IMR-90 (cell line): Measurements from ENCODE around the gene RALGPS1. TPM values are rescaled to one million over a fixed set of nuclear protein-coding genes. Genes with fewer than 3 reads are reported as not detected.

Experiments used
- ATAC-seq: fragments of 200-7000 bp; cut with Tn5 transposase; 2 replicates; pipeline ENCODE4 v1.9.1; 2020; ENCODE audit warnings: low read depth, mild to moderate bottlenecking, moderate library complexity
- BruUV-seq: library from RNA; stranded (reverse); fragments of 400-500 nt; replicated peaks from 2 replicates; lab custom pipeline; 2021; lab: Mats Ljungman, UMichigan
- CTCF ChIA-PET: fragments of 300-600 bp; formaldehyde crosslinking; extraction: SDS; loops from one replicate; lab custom pipeline; 2021; ENCODE audit warnings: antibody characterized with exemption; lab: Yijun Ruan, JAX
- POLR2A ChIA-PET: fragments of 300-600 bp; sonication (Branson Sonifier 250); formaldehyde crosslinking; loops from one replicate; lab custom pipeline; 2022; ENCODE audit warnings: antibody characterized with exemption; ENCODE audit not compliant: unreplicated experiment; lab: Charles Lee
- DNase-seq: peaks from one replicate; pipeline ENCODE4 v3.0.0; 2013
- H2AFZ ChIP-seq: replicated peaks from 2 replicates; pipeline ENCODE3; 2013; ENCODE audit warnings: low read length, mild to moderate bottlenecking; ENCODE audit not compliant: poor library complexity
- H2AK5ac ChIP-seq: 2 replicates; pipeline ENCODE4 v1.6.1; 2013; ENCODE audit warnings: low read depth, low read length, inconsistent platforms
- H2AK9ac ChIP-seq: replicated peaks from 2 replicates; pipeline ENCODE3; 2013; ENCODE audit warnings: mild to moderate bottlenecking, low read depth, low read length, moderate library complexity; ENCODE audit not compliant: poor library complexity
- H2BK120ac ChIP-seq: 2 replicates; pipeline ENCODE4 v1.6.1; 2013; ENCODE audit warnings: low read depth, low read length, inconsistent platforms
- H2BK15ac ChIP-seq: 3 replicates; pipeline ENCODE4 v1.6.1; 2013; ENCODE audit warnings: low read depth, low read length, inconsistent platforms
- H2BK20ac ChIP-seq: 2 replicates; pipeline ENCODE4 v1.6.1; 2013; ENCODE audit warnings: low read depth, mild to moderate bottlenecking, inconsistent platforms, low read length, moderate library complexity
- H2BK5ac ChIP-seq: 2 replicates; pipeline ENCODE4 v1.6.1; 2013; ENCODE audit warnings: mild to moderate bottlenecking, low read depth, low read length, inconsistent platforms; ENCODE audit not compliant: poor library complexity, severe bottlenecking
- H3K14ac ChIP-seq: replicated peaks from 2 replicates; pipeline ENCODE4 v1.6.1; 2013; ENCODE audit warnings: low read depth, low read length, inconsistent platforms
- H3K18ac ChIP-seq: 2 replicates; pipeline ENCODE4 v1.6.1; 2013; ENCODE audit warnings: low read depth, low read length, control low read depth
- H3K23ac ChIP-seq: 2 replicates; pipeline ENCODE4 v1.6.1; 2013; ENCODE audit warnings: low read depth, low read length, inconsistent platforms
- H3K27ac ChIP-seq: 2 replicates; pipeline ENCODE4 v1.5.1; 2013; ENCODE audit warnings: mild to moderate bottlenecking, control low read depth, low read length; ENCODE audit not compliant: insufficient read depth
- H3K27me3 ChIP-seq: 2 replicates; pipeline ENCODE4 v1.6.1; 2013; ENCODE audit warnings: low read length; ENCODE audit not compliant: control insufficient read depth, insufficient read depth
- H3K36me3 ChIP-seq: 2 replicates; pipeline ENCODE4 v1.6.1; 2013; ENCODE audit warnings: low read length, mixed read lengths; ENCODE audit not compliant: control insufficient read depth, insufficient read depth
- H3K4ac ChIP-seq: 2 replicates; pipeline ENCODE4 v1.6.1; 2013; ENCODE audit warnings: low read depth, low read length, inconsistent platforms
- H3K4me1 ChIP-seq: 2 replicates; pipeline ENCODE4 v1.6.1; 2013; ENCODE audit warnings: low read length, mixed read lengths; ENCODE audit not compliant: control insufficient read depth, insufficient read depth
- H3K4me2 ChIP-seq: 2 replicates; pipeline ENCODE4 v1.6.1; 2013; ENCODE audit warnings: low read depth, mild to moderate bottlenecking, control low read depth, low read length, moderate library complexity
- H3K4me3 ChIP-seq: 2 replicates; pipeline ENCODE4 v1.5.1; 2013; ENCODE audit warnings: low read depth, mild to moderate bottlenecking, control low read depth, low read length, moderate library complexity; ENCODE audit not compliant: insufficient read depth
- H3K56ac ChIP-seq: 2 replicates; pipeline ENCODE4 v1.6.1; 2013; ENCODE audit warnings: low read length, inconsistent platforms; ENCODE audit not compliant: insufficient read depth; ENCODE audit errors: extremely low read depth
- H3K79me1 ChIP-seq, 2 experiments: 2 replicates each; pipeline ENCODE4 v1.6.1; 2013; ENCODE audit warnings: low read length in 2 of 2, inconsistent platforms in 1 of 2, low read depth in 1 of 2
- H3K9ac ChIP-seq: 2 replicates; pipeline ENCODE4 v1.6.1; 2013; ENCODE audit warnings: low read depth, low read length, control low read depth
- H3K9me1 ChIP-seq: 2 replicates; pipeline ENCODE4 v1.6.1; 2013; ENCODE audit warnings: low read length, inconsistent platforms; ENCODE audit not compliant: insufficient read depth
- H3K9me3 ChIP-seq: 2 replicates; pipeline ENCODE4 v1.6.1; 2013; ENCODE audit warnings: low read length; ENCODE audit not compliant: control insufficient read depth, insufficient read depth
- H4K20me1 ChIP-seq: 2 replicates; pipeline ENCODE4 v1.6.1; 2013; ENCODE audit warnings: low read length, inconsistent platforms; ENCODE audit not compliant: insufficient read depth
- H4K5ac ChIP-seq: 2 replicates; pipeline ENCODE4 v1.6.1; 2013; ENCODE audit warnings: mild to moderate bottlenecking, low read depth, low read length, control low read depth
- H4K8ac ChIP-seq, 2 experiments: 2 replicates each; pipeline ENCODE4 v1.6.1; 2013; ENCODE audit warnings: low read depth in 2 of 2, low read length in 2 of 2, control low read depth in 1 of 2, inconsistent platforms in 1 of 2
- H4K91ac ChIP-seq: 2 replicates; pipeline ENCODE4 v1.6.1; 2013; ENCODE audit warnings: low read depth, low read length, inconsistent platforms; ENCODE audit not compliant: insufficient read depth
- CEBPB ChIP-seq: IDR thresholded peaks from 2 replicates; pipeline ENCODE4 v1.6.1; 2012; ENCODE audit warnings: low read depth, low read length, improper control_type of control experiment
- RFX5 ChIP-seq: IDR thresholded peaks from 2 replicates; pipeline ENCODE4 v1.8.0; 2012; ENCODE audit warnings: low read depth, mild to moderate bottlenecking, low read length, moderate library complexity
- WGBS, 2 experiments: methylation state at CpG; one replicate each; pipeline versions ENCODE4 v1.1.5 to v1.1.7; 2013; ENCODE audit warnings: missing lambda C conversion rate in 2 of 2; ENCODE audit not compliant: insufficient read length in 1 of 2; ENCODE audit errors: extremely low coverage in 2 of 2; 5-methylcytosine and 5-hydroxymethylcytosine counted together
- dilution Hi-C: fragments of 300-500 bp; cut with HindIII; formaldehyde crosslinking; loops from one replicate; pipeline ENCODE4 v1.14.3; 2018; ENCODE audit warnings: low sequenced_read_pairs; ENCODE audit not compliant: unreplicated experiment
- in situ Hi-C: fragments of 300-500 bp; cut with MboI; formaldehyde crosslinking; loops from 3 replicates; pipeline ENCODE4 v1.14.3; 2019; ENCODE audit warnings: low sequenced_read_pairs, inconsistent platforms, mixed read lengths
- intact Hi-C: fragments of 100-400 bp; cut with micrococcal nuclease; formaldehyde crosslinking; loops from 2 replicates; pipeline ENCODE4 v1.10.0; 2022
- polyA plus RNA-seq, 3 experiments: library from polyadenylated mRNA; depleted of rRNA; stranded (reverse); fragments of >200 nt; gene quantifications; 2 replicates each; pipeline ENCODE4 v1.2.3, GENCODE V29; 2012; ENCODE audit warnings: low replicate concordance in 1 of 3
- total RNA-seq: library from RNA; depleted of rRNA; stranded (reverse); fragments of >200 nt; gene quantifications from 2 replicates; pipeline ENCODE4 v1.2.3, GENCODE V29; 2012

Gene RALGPS1
- total and polyA plus RNA-seq, 2 of the 4 experiments (the other 2 are of a cell fraction) = 0.90 to 2.8 TPM

DNA sequence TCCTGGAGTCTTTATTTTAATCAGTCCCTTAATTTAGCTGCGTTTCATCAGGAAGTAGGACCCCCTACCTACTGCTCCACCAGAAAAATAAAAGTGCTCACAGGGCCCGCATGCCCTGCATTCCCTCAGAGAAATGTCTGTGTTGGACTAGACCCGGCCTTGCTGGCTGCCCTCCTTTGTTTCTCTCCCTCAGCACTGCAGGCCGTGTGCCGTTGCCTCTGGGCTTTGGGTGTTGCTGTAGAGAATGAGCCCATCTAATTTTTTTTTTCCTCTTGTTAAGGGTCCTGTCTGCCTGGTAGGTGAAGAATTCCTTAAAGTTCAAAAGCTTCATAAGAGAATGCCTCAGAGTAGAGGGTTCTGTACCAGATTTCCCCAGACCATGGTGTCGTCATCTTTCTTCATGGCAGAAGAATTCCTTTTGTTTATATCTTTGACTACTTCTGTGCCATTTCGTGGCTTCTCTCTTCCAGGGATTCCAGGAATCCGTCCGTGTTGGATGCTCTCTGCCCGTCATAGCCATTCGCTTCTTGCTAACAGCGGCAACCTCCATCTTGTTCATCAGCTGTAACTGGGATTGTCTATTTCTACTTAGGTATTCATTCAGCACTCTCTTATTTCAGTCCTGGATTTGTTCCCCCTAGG, 257.6 kb downstream of the RALGPS1 start:
- dilution Hi-C loops (no loop called here), intact Hi-C loops (no loop called here), in situ Hi-C loops (no loop called here)
- POLR2A ChIA-PET = interaction anchor here (0.8 kb wide), 1 partner anchor 13 kb away, joined by 3 read pairs; no protein-coding TSS in a partner anchor
- Histone ChIP-seq H3K36me3 (no peaks in the 10 kb centered on the region), H3K4me1 (peaks cover 6% of the 10 kb centered on the region), H3K4me3 (no peak overlapping the region), H3K27ac (peak overlapping the region; percentile 82; the same call in 1 of the 2 replicates), H3K9ac (no peak overlapping the region), H3K4ac (peak overlapping the region; percentile 50; the same call in 1 of the 2 replicates), H4K5ac (no peak overlapping the region), H3K4me2 (0 out of 2 replicates have a peak overlapping the region, but pooled peaks have one; percentile 20), H4K91ac (peak overlapping the region; percentile 67), H2BK5ac (peak overlapping the region; percentile 37), H2AK9ac (peak overlapping the region; percentile 47), H4K20me1 (no peaks in the 10 kb centered on the region), H2BK15ac (peak overlapping the region; percentile 1; the same call in 1 of the 3 replicates), H3K18ac (peak overlapping the region; percentile 50), H2BK20ac (peak overlapping the region; percentile 69), H3K27me3 (no peaks in the 10 kb centered on the region), H3K14ac (peak overlapping the region; percentile 34; the same call in 1 of the 2 replicates), H3K56ac (0 out of 2 replicates have a peak overlapping the region, but pooled peaks have one; percentile 7), H2AK5ac (peak overlapping the region; percentile 25; the same call in 1 of the 2 replicates), H3K79me1 (no peaks in the 10 kb centered on the region), H2AFZ (no peak overlapping the region), H3K23ac (peak overlapping the region; percentile 48; the same call in 1 of the 2 replicates), H2BK120ac (peak overlapping the region; percentile 82), H4K8ac (peak overlapping the region in 1 of 2 experiments; percentile 62; a peak in 1 of 4 replicates), H3K9me3 (no peaks in the 10 kb centered on the region), H3K9me1 (0 out of 2 replicates have a peak, but pooled peaks cover 3% of the 10 kb centered on the region)
- CTCF ChIA-PET = no interaction called here
- no TSS peak for BruUV-seq
- ATAC-seq = peak; percentile 80
- DNase-seq = peak; percentile 64
- no peak for TF ChIP-seq RFX5
- peak; percentile 18; the same call in 1 of the 2 replicates for TF ChIP-seq CEBPB
- WGBS, 2 experiments = 73% methylated on average over 2 of the region's 12 CpGs; no CpG with 5 or more reads in 1 of the 2 experiments
